Thymus (tissue), 11 donors: ENCODE results near the gene CELF2. TPM values are rescaled to one million over a fixed set of nuclear protein-coding genes. Genes with fewer than 3 reads are reported as not detected.

Source experiments
- DNase-seq, 9 donors: peaks; one replicate each; pipeline ENCODE4 v3.0.0-alpha.2; 2013; ENCODE audit warnings: low spot score in 9 of 9, low read depth in 6 of 9, missing footprints in 1 of 9
- H3K27ac ChIP-seq, 2 donors: one replicate each; pipeline ENCODE4 v1.5.1; 2013; ENCODE audit warnings: control low read depth in 1 of 2, low read depth in 1 of 2, low read length in 1 of 2, mild to moderate bottlenecking in 1 of 2, moderate library complexity in 1 of 2
- H3K27me3 ChIP-seq, 2 donors: one replicate each; pipeline ENCODE4 v1.5.1; 2013; ENCODE audit warnings: low read length in 1 of 2; ENCODE audit not compliant: control insufficient read depth in 2 of 2, insufficient read depth in 1 of 2
- H3K36me3 ChIP-seq, 2 donors: one replicate each; pipeline ENCODE4 v1.5.1; 2013; ENCODE audit warnings: low read length in 1 of 2, mild to moderate bottlenecking in 1 of 2, moderate library complexity in 1 of 2; ENCODE audit not compliant: control insufficient read depth in 2 of 2, insufficient read depth in 2 of 2
- H3K4me1 ChIP-seq, 2 donors: one replicate each; pipeline ENCODE4 v1.5.1; 2013; ENCODE audit warnings: low read length in 2 of 2; ENCODE audit not compliant: control insufficient read depth in 2 of 2, insufficient read depth in 2 of 2
- H3K4me3 ChIP-seq, 2 donors: one replicate each; pipeline ENCODE4 v1.5.1; 2013; ENCODE audit warnings: low read length in 2 of 2, control low read depth in 1 of 2, mild to moderate bottlenecking in 1 of 2
- H3K9me3 ChIP-seq, 2 donors: one replicate each; pipeline ENCODE4 v1.5.1; 2013; ENCODE audit warnings: low read length in 1 of 2, mild to moderate bottlenecking in 1 of 2; ENCODE audit not compliant: control insufficient read depth in 2 of 2, insufficient read depth in 1 of 2
- WGBS: extraction: QIAGEN DNeasy Blood & Tissue Kit; methylation state at CpG from one replicate; pipeline ENCODE4 v1.1.7; 2013; 5-methylcytosine and 5-hydroxymethylcytosine counted together
- polyA plus RNA-seq: library from polyadenylated mRNA; stranded (reverse); fragments of 200-250 nt; gene quantifications from one replicate; pipeline ENCODE4 v1.2.3, GENCODE V29; 2013
- total RNA-seq: library from RNA; stranded (reverse); fragments of 120-200 nt; gene quantifications from one replicate; pipeline ENCODE4 v1.2.4, GENCODE V29; 2013
- donor health status: healthy.

CELF2 gene
- total and polyA plus RNA-seq, 2 donors: 42.4 to 48.1 TPM

GRCh38 chr10:11007476-11008020, 10.1 kb upstream of the CELF2 start:
- Histone ChIP-seq H3K27ac (peak overlapping the region in 1 of 2 donors; percentile 20), H3K36me3 (no peaks in the 10 kb centered on the region), H3K4me1 (peaks cover 46 to 51% of the 10 kb centered on the region in 2 donors), H3K9me3 (no peaks in the 10 kb centered on the region), H3K27me3 (no peaks in the 10 kb centered on the region), H3K4me3 (no peak overlapping the region)
- WGBS: 94% methylated on average over 16 of the region's 16 CpGs
- no peak for DNase-seq

- H3K4me1 ChIP-seq: peaks cover 62 to 67% of the 10 kb centered on the region in 2 donors
- H3K27ac ChIP-seq: peak overlapping the region; percentile 92 to 93
- 56% methylated on average over 13 of the region's 13 CpGs for WGBS
- no peaks in the 10 kb centered on the region for H3K27me3 ChIP-seq
- no peaks in the 10 kb centered on the region for H3K9me3 ChIP-seq
- peak; percentile 64 to 93 (median 80) for DNase-seq
- H3K36me3 ChIP-seq: no peaks in the 10 kb centered on the region
- H3K4me3 ChIP-seq: no peak overlapping the region
These were observed 8.0 kb upstream of the CELF2 start for GRCh38 chr10:11009471-11010308.

- no peak for DNase-seq
- Histone ChIP-seq H3K9me3 (no peaks in the 10 kb centered on the region), H3K27me3 (no peaks in the 10 kb centered on the region), H3K4me1 (peaks cover 60 to 70% of the 10 kb centered on the region in 2 donors), H3K36me3 (no peaks in the 10 kb centered on the region), H3K4me3 (no peak overlapping the region), H3K27ac (peak overlapping the region; percentile 82 to 92)
- 64% methylated on average over 6 of the region's 6 CpGs for WGBS
These were observed 7.1 kb upstream of the CELF2 start for GRCh38 chr10:11010582-11010981.

- H3K27ac ChIP-seq: no peak overlapping the region
- no peak for DNase-seq
- WGBS: 85% methylated on average over 2 of the region's 2 CpGs
- H3K36me3 ChIP-seq: no peaks in the 10 kb centered on the region
- peaks cover 55 to 66% of the 10 kb centered on the region in 2 donors for H3K4me1 ChIP-seq
- H3K27me3 ChIP-seq: no peaks in the 10 kb centered on the region
- no peak overlapping the region for H3K4me3 ChIP-seq
- no peaks in the 10 kb centered on the region for H3K9me3 ChIP-seq
These were observed 6.2 kb upstream of the CELF2 start for GRCh38 chr10:11011436-11011835.

GRCh38 chr10:11011984-11012383, 5.7 kb upstream of the CELF2 start:
- no peaks in the 10 kb centered on the region for H3K36me3 ChIP-seq
- H3K9me3 ChIP-seq: no peaks in the 10 kb centered on the region
- peak overlapping the region in 1 of 2 donors; percentile 22 for H3K4me3 ChIP-seq
- H3K4me1 ChIP-seq: peaks cover 55 to 66% of the 10 kb centered on the region in 2 donors
- H3K27me3 ChIP-seq: no peaks in the 10 kb centered on the region
- DNase-seq: no peak
- WGBS: 90% methylated on average over 3 of the region's 3 CpGs
- peak overlapping the region; percentile 25 to 72 for H3K27ac ChIP-seq

- H3K4me3 ChIP-seq: peak overlapping the region in 1 of 2 donors; percentile 22
These were observed 5.0 kb upstream of the CELF2 start for GRCh38 chr10:11012421-11013295.

GRCh38 chr10:11013836-11014235, 3.8 kb upstream of the CELF2 start:
- WGBS: 96% methylated on average over 3 of the region's 3 CpGs
- H3K4me3 ChIP-seq: no peak overlapping the region
- H3K9me3 ChIP-seq: peaks cover 0 to 1% of the 10 kb centered on the region in 2 donors
- peaks cover 0 to 7% of the 10 kb centered on the region in 2 donors for H3K27me3 ChIP-seq
- peak overlapping the region in 1 of 2 donors; percentile 28 for H3K27ac ChIP-seq
- DNase-seq: no peak
- no peaks in the 10 kb centered on the region for H3K36me3 ChIP-seq
- H3K4me1 ChIP-seq: peaks cover 54 to 55% of the 10 kb centered on the region in 2 donors

More at GRCh38 chr10:11012421-11013295, 5.0 kb upstream of the CELF2 start:
- Histone ChIP-seq H3K4me1 (peaks cover 59 to 63% of the 10 kb centered on the region in 2 donors), H3K27ac (peak overlapping the region; percentile 72), H3K27me3 (peaks cover 0 to 4% of the 10 kb centered on the region in 2 donors), H3K36me3 (no peaks in the 10 kb centered on the region), H3K9me3 (no peaks in the 10 kb centered on the region)
- WGBS: 34% methylated on average over 15 of the region's 15 CpGs
- DNase-seq: peak in 5 of 9 donors; percentile 55 to 86 (median 71)

GRCh38 chr10:11014671-11015445, 2.8 kb upstream of the CELF2 start:
- Histone ChIP-seq H3K4me1 (peaks cover 44 to 45% of the 10 kb centered on the region in 2 donors), H3K36me3 (no peaks in the 10 kb centered on the region), H3K9me3 (peaks cover 0 to 1% of the 10 kb centered on the region in 2 donors), H3K27me3 (peaks cover 7 to 17% of the 10 kb centered on the region in 2 donors), H3K27ac (peak overlapping the region; percentile 27 to 55), H3K4me3 (no peak overlapping the region)
- 95% methylated on average over 14 of the region's 14 CpGs for WGBS
- DNase-seq: no peak
